PC-9 (cell line): ENCODE measurements around the gene ADAMTS16. TPM values are rescaled to one million over a fixed set of nuclear protein-coding genes. Genes with fewer than 3 reads are reported as not detected.

ENCODE experiments used
- BruUV-seq: library from RNA; stranded (reverse); fragments of 400-500 nt; replicated peaks from 2 replicates; lab custom pipeline; 2021; lab: Mats Ljungman, UMichigan
- CTCF ChIA-PET: fragments of 300-600 bp; sonication (Branson Sonifier 250); formaldehyde crosslinking; loops from one replicate; lab custom pipeline; 2022; ENCODE audit warnings: antibody characterized with exemption; lab: Charles Lee
- POLR2A ChIA-PET: fragments of 300-600 bp; sonication (Branson Sonifier 250); formaldehyde crosslinking; loops from one replicate; lab custom pipeline; 2022; ENCODE audit warnings: antibody characterized with exemption; ENCODE audit not compliant: unreplicated experiment; lab: Charles Lee
- DNase-seq, 2 experiments: peaks; one replicate each; pipeline versions ENCODE4 v3.0.0 to v3.0.0-alpha.2; 2015 to 2022; ENCODE audit warnings: mixed read lengths in 1 of 2
- H2AFZ ChIP-seq: fragments of 200-600 bp; sonication (generic); 2 replicates; pipeline ENCODE4 v1.8.1; 2017; ENCODE audit warnings: antibody characterized with exemption
- H3F3A ChIP-seq: fragments of 200-600 bp; sonication (generic); 2 replicates; pipeline ENCODE4 v1.8.1; 2017; ENCODE audit warnings: antibody characterized with exemption, mild to moderate bottlenecking, low read depth; ENCODE audit not compliant: insufficient read depth
- H3K27ac ChIP-seq: fragments of 200-600 bp; sonication (generic); 2 replicates; pipeline ENCODE4 v1.6.1; 2016; ENCODE audit warnings: mixed run types
- H3K27me3 ChIP-seq: fragments of 200-600 bp; sonication (generic); 2 replicates; pipeline ENCODE4 v1.6.1; 2016; ENCODE audit warnings: low read depth, mixed run types; ENCODE audit not compliant: insufficient read depth
- H3K36me3 ChIP-seq: fragments of 200-600 bp; sonication (generic); 2 replicates; pipeline ENCODE4 v1.6.1; 2016; ENCODE audit warnings: low read depth, mixed run types
- H3K4me1 ChIP-seq: fragments of 200-600 bp; sonication (generic); replicated peaks from 2 replicates; pipeline ENCODE4 v1.6.1; 2016; ENCODE audit warnings: mixed run types; ENCODE audit not compliant: insufficient read depth
- H3K4me2 ChIP-seq: fragments of 200-600 bp; sonication (generic); 2 replicates; pipeline ENCODE4 v1.6.1; 2017; ENCODE audit warnings: mixed run types
- H3K4me3 ChIP-seq: fragments of 200-600 bp; sonication (generic); 2 replicates; pipeline ENCODE4 v1.6.1; 2016; ENCODE audit warnings: mixed run types
- H3K79me2 ChIP-seq: fragments of 200-600 bp; sonication (generic); 2 replicates; pipeline ENCODE4 v1.6.1; 2017; ENCODE audit warnings: low read depth, mixed run types
- H3K9me2 ChIP-seq: fragments of 200-600 bp; sonication (generic); 2 replicates; pipeline ENCODE4 v1.8.1; 2017; ENCODE audit warnings: mild to moderate bottlenecking; ENCODE audit not compliant: insufficient read depth
- H3K9me3 ChIP-seq: fragments of 200-600 bp; sonication (generic); 2 replicates; pipeline ENCODE4 v1.8.1; 2016; ENCODE audit warnings: low read depth; ENCODE audit not compliant: insufficient read depth
- H4K20me1 ChIP-seq: fragments of 200-600 bp; sonication (generic); 2 replicates; pipeline ENCODE4 v1.8.1; 2017; ENCODE audit not compliant: insufficient read depth
- CTCF ChIP-seq: fragments of 200-600 bp; sonication (generic); conservative IDR thresholded peaks from 2 replicates; pipeline ENCODE4 v1.6.1; 2017; ENCODE audit warnings: mixed run types, antibody characterized with exemption, mild to moderate bottlenecking, moderate library complexity
- EZH2 ChIP-seq: fragments of 200-600 bp; sonication (generic); IDR thresholded peaks from 2 replicates; pipeline ENCODE4 v1.8.0; 2017; ENCODE audit warnings: antibody characterized with exemption, low read depth
- intact Hi-C: fragments of 100-400 bp; cut with micrococcal nuclease; formaldehyde crosslinking; loops from one replicate; pipeline ENCODE4 v1.10.0; 2022; ENCODE audit not compliant: unreplicated experiment
- total RNA-seq: library from RNA; stranded (reverse); gene quantifications from 2 replicates; pipeline ENCODE4 v1.2.3, GENCODE V29; 2021

The ADAMTS16 gene
- total RNA-seq, 1 experiment from 2014 or later, result 26.4 TPM

GRCh38 chr5:5297432-5298067 lies 157.4 kb downstream of the ADAMTS16 start:
- H3F3A ChIP-seq, result no peaks in the 10 kb centered on the region
- peaks cover 5% of the 10 kb centered on the region; the same call in 1 of the 2 replicates for H3K9me2 ChIP-seq
- no peak for DNase-seq
- intact Hi-C loops, result no loop called here
- H3K9me3 ChIP-seq, result no peaks in the 10 kb centered on the region
- H3K4me2 ChIP-seq, result no peak overlapping the region
- no peaks in the 10 kb centered on the region for H3K36me3 ChIP-seq
- ChIA-PET CTCF (no interaction called here), POLR2A (no interaction called here)
- H2AFZ ChIP-seq, result no peak overlapping the region
- no peak overlapping the region for H3K27ac ChIP-seq
- H3K27me3 ChIP-seq, result no peaks in the 10 kb centered on the region
- no peaks in the 10 kb centered on the region for H4K20me1 ChIP-seq
- TF ChIP-seq EZH2 (no peak), CTCF (no peak)
- no TSS peak for BruUV-seq
- H3K4me1 ChIP-seq, result no peaks in the 10 kb centered on the region
- H3K79me2 ChIP-seq, result no peaks in the 10 kb centered on the region
- no peak overlapping the region for H3K4me3 ChIP-seq

- intact Hi-C loops, result no loop called here
- TF ChIP-seq CTCF (no peak), EZH2 (no peak)
- Histone ChIP-seq H3K79me2 (no peaks in the 10 kb centered on the region), H4K20me1 (no peaks in the 10 kb centered on the region), H3K4me3 (no peak overlapping the region), H3K27me3 (no peaks in the 10 kb centered on the region), H3K4me1 (no peaks in the 10 kb centered on the region), H2AFZ (no peak overlapping the region), H3K27ac (no peak overlapping the region), H3K9me3 (no peaks in the 10 kb centered on the region), H3F3A (no peaks in the 10 kb centered on the region), H3K4me2 (no peak overlapping the region), H3K9me2 (peaks cover 5% of the 10 kb centered on the region; the same call in 1 of the 2 replicates), H3K36me3 (no peaks in the 10 kb centered on the region)
- BruUV-seq, result no TSS peak
- ChIA-PET POLR2A (no interaction called here), CTCF (no interaction called here)
- no peak for DNase-seq
These were observed 158.0 kb downstream of the ADAMTS16 start for GRCh38 chr5:5298068-5298633.

GRCh38 chr5:5298841-5299541 lies 158.9 kb downstream of the ADAMTS16 start:
- H3K4me3 ChIP-seq, result no peak overlapping the region
- H3K79me2 ChIP-seq, result no peaks in the 10 kb centered on the region
- H3K4me1 ChIP-seq, result no peaks in the 10 kb centered on the region
- no peak for TF ChIP-seq CTCF
- no peak for TF ChIP-seq EZH2
- no peaks in the 10 kb centered on the region for H3K9me3 ChIP-seq
- no peak overlapping the region for H3K27ac ChIP-seq
- H2AFZ ChIP-seq, result no peak overlapping the region
- no peak overlapping the region for H3K4me2 ChIP-seq
- POLR2A ChIA-PET, result no interaction called here
- intact Hi-C loops, result no loop called here
- peaks cover 4% of the 10 kb centered on the region; the same call in 1 of the 2 replicates for H3F3A ChIP-seq
- no TSS peak for BruUV-seq
- H3K36me3 ChIP-seq, result no peaks in the 10 kb centered on the region
- no peak for DNase-seq
- CTCF ChIA-PET, result no interaction called here
- H3K27me3 ChIP-seq, result no peaks in the 10 kb centered on the region
- no peaks in the 10 kb centered on the region for H4K20me1 ChIP-seq
- H3K9me2 ChIP-seq, result peaks cover 5% of the 10 kb centered on the region; the same call in 1 of the 2 replicates
